ENCODE results near the gene CCR5AS.

CCR5AS gene

DNA sequence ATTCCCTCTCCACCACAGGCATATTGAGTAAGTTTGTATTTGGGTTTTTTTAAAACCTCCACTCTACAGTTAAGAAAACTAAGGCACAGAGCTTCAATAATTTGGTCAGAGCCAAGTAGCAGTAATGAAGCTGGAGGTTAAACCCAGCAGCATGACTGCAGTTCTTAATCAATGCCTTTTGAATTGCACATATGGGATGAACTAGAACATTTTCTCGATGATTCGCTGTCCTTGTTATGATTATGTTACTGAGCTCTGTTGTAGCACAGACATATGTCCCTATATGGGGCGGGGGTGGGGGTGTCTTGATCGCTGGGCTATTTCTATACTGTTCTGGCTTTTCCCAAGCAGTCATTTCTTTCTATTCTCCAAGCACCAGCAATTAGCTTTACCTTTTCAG is 37.7 kb downstream of the CCR5AS start:
- Histone ChIP-seq H3K27ac (ENCODE audit: low read length) (no peak overlapping the region), H2AFZ (ENCODE audit: low read depth, low read length) (no peak overlapping the region), H3F3A (ENCODE audit: insufficient read depth, low read length, poor library complexity, severe bottlenecking) (no peaks in the 10 kb centered on the region), H3K27me3 (ENCODE audit: insufficient read depth, low read depth, low read length) (no peaks in the 10 kb centered on the region), H3K79me2 (replicated peaks; ENCODE audit: insufficient read depth, low read length) (no peaks in the 10 kb centered on the region), H4K20me1 (ENCODE audit: insufficient read depth) (no peaks in the 10 kb centered on the region), H3K4me3 (ENCODE audit: low read length) (no peak overlapping the region), H3K9me2 (ENCODE audit: insufficient read depth, low read length) (no peaks in the 10 kb centered on the region), H3K9me3 (ENCODE audit: low read length) (no peaks in the 10 kb centered on the region), H3K36me3 (ENCODE audit: insufficient read depth, low read length) (no peaks in the 10 kb centered on the region), H3K9ac (ENCODE audit: low read length) (no peak overlapping the region), H3K4me2 (ENCODE audit: low read length) (no peak overlapping the region)
- TF ChIP-seq SMC3 (conservative IDR thresholded peaks at IDR 0.05; ENCODE audit: poor library complexity) (no peak), TAF1 (IDR thresholded peaks at IDR 0.05; ENCODE audit: low read depth) (no peak), POLR2AphosphoS5 (IDR thresholded peaks at IDR 0.05) (no peak), EZH2 (IDR thresholded peaks at IDR 0.05; ENCODE audit: borderline replicate concordance, insufficient read depth, low read length, poor library complexity, severe bottlenecking) (no peak), MXI1 (conservative IDR thresholded peaks at IDR 0.05; ENCODE audit: poor library complexity, severe bottlenecking) (no peak), RAD21 (conservative IDR thresholded peaks at IDR 0.05) (no peak), EP300 (conservative IDR thresholded peaks at IDR 0.05; ENCODE audit: poor library complexity, severe bottlenecking) (no peak)
- TF ChIP-seq, protein P1, sequence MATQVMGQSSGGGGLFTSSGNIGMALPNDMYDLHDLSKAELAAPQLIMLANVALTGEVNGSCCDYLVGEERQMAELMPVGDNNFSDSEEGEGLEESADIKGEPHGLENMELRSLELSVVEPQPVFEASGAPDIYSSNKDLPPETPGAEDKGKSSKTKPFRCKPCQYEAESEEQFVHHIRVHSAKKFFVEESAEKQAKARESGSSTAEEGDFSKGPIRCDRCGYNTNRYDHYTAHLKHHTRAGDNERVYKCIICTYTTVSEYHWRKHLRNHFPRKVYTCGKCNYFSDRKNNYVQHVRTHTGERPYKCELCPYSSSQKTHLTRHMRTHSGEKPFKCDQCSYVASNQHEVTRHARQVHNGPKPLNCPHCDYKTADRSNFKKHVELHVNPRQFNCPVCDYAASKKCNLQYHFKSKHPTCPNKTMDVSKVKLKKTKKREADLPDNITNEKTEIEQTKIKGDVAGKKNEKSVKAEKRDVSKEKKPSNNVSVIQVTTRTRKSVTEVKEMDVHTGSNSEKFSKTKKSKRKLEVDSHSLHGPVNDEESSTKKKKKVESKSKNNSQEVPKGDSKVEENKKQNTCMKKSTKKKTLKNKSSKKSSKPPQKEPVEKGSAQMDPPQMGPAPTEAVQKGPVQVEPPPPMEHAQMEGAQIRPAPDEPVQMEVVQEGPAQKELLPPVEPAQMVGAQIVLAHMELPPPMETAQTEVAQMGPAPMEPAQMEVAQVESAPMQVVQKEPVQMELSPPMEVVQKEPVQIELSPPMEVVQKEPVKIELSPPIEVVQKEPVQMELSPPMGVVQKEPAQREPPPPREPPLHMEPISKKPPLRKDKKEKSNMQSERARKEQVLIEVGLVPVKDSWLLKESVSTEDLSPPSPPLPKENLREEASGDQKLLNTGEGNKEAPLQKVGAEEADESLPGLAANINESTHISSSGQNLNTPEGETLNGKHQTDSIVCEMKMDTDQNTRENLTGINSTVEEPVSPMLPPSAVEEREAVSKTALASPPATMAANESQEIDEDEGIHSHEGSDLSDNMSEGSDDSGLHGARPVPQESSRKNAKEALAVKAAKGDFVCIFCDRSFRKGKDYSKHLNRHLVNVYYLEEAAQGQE (IDR thresholded peaks at IDR 0.05; ENCODE audit: borderline replicate concordance) = no peak
- TF ChIP-seq, protein P2, sequence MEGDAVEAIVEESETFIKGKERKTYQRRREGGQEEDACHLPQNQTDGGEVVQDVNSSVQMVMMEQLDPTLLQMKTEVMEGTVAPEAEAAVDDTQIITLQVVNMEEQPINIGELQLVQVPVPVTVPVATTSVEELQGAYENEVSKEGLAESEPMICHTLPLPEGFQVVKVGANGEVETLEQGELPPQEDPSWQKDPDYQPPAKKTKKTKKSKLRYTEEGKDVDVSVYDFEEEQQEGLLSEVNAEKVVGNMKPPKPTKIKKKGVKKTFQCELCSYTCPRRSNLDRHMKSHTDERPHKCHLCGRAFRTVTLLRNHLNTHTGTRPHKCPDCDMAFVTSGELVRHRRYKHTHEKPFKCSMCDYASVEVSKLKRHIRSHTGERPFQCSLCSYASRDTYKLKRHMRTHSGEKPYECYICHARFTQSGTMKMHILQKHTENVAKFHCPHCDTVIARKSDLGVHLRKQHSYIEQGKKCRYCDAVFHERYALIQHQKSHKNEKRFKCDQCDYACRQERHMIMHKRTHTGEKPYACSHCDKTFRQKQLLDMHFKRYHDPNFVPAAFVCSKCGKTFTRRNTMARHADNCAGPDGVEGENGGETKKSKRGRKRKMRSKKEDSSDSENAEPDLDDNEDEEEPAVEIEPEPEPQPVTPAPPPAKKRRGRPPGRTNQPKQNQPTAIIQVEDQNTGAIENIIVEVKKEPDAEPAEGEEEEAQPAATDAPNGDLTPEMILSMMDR (IDR thresholded peaks at IDR 0.05; ENCODE audit: poor library complexity, severe bottlenecking) = no peak

DNA sequence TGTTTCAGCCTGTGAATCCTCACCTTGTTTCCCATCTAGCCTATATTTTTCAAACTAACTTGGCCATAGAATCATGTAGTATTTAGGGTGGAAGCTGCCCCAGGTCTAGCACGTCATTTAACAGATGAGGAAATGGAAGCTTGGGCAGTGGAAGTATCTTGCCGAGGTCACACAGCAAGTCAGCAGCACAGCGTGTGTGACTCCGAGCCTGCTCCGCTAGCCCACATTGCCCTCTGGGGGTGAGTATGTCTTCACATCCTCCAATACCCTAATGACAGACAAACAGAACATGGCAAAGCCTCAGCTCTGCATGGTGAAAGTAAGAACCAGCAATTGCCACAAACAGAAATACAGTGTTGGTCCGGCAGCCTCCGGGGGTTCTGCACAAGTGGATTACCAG is 38.3 kb downstream of the CCR5AS start:
- H3K79me2 ChIP-seq (replicated peaks; ENCODE audit: insufficient read depth, low read length) = no peaks in the 10 kb centered on the region
- no peak overlapping the region for H2AFZ ChIP-seq (ENCODE audit: low read depth, low read length)
- H3K4me2 ChIP-seq (ENCODE audit: low read length) = no peak overlapping the region
- no peaks in the 10 kb centered on the region for H4K20me1 ChIP-seq (ENCODE audit: insufficient read depth)
- no peak overlapping the region for H3K4me3 ChIP-seq (ENCODE audit: low read length)
- no peaks in the 10 kb centered on the region for H3K36me3 ChIP-seq (ENCODE audit: insufficient read depth, low read length)
- H3K9me3 ChIP-seq (ENCODE audit: low read length) = no peaks in the 10 kb centered on the region
- no peaks in the 10 kb centered on the region for H3K9me2 ChIP-seq (ENCODE audit: insufficient read depth, low read length)
- H3K9ac ChIP-seq (ENCODE audit: low read length) = no peak overlapping the region
- TF ChIP-seq RAD21 (conservative IDR thresholded peaks at IDR 0.05) = no peak
- TF ChIP-seq, protein P1 (IDR thresholded peaks at IDR 0.05; ENCODE audit: borderline replicate concordance) = no peak
- no peak for TF ChIP-seq EP300 (conservative IDR thresholded peaks at IDR 0.05; ENCODE audit: poor library complexity, severe bottlenecking)
- TF ChIP-seq EZH2 (IDR thresholded peaks at IDR 0.05; ENCODE audit: borderline replicate concordance, insufficient read depth, low read length, poor library complexity, severe bottlenecking) = no peak
- no peak for TF ChIP-seq SMC3 (conservative IDR thresholded peaks at IDR 0.05; ENCODE audit: poor library complexity)
- TF ChIP-seq POLR2AphosphoS5 (IDR thresholded peaks at IDR 0.05) = no peak
- TF ChIP-seq TAF1 (IDR thresholded peaks at IDR 0.05; ENCODE audit: low read depth) = no peak
- TF ChIP-seq, protein P2 (IDR thresholded peaks at IDR 0.05; ENCODE audit: poor library complexity, severe bottlenecking) = no peak
- no peak for TF ChIP-seq MXI1 (conservative IDR thresholded peaks at IDR 0.05; ENCODE audit: poor library complexity, severe bottlenecking)
- H3K27me3 ChIP-seq (ENCODE audit: insufficient read depth, low read depth, low read length) = no peaks in the 10 kb centered on the region
- H3F3A ChIP-seq (ENCODE audit: insufficient read depth, low read length, poor library complexity, severe bottlenecking) = no peaks in the 10 kb centered on the region
- H3K27ac ChIP-seq (ENCODE audit: low read length) = no peak overlapping the region
